DMS114 treated with DMSO at 0.1 percent for 48 hours (cell line): ENCODE data around the gene HTR5A.

Experiments used
- DNase-seq: peaks from one replicate; lab custom pipeline; 2025; ENCODE audit not compliant: unreplicated experiment; lab: John Stamatoyannopoulos, UW

The HTR5A gene

DNA sequence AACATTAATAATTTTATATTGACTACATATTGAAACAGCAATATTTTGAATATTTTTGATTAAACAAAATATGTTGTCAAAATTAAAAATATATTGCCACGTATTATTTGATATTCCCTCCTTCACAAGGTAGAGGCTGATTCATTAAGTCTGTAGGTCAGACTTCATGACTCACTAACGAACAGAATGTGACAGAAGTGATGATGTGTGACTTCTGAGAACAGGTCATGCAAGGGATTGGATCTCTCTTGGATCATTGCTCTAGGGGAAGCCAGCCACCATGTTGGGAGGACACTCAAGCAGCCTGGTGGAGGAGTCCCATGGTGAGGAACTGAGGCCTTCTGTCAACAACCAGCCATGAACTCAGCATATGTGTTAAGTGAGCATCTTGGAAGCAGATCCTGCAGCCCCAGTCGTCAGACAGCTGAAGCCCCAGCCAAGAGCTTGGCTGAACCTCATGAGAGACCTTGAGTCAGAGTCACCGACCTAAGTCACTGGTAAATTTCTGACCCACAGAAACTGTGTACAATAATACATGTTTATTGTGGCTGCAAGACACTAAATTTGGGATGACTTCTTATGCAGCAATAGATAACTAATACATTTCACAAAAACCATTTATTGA lies 66.6 kb downstream of the HTR5A start:
- no peak for DNase-seq
